Stimulated activated CD8-positive, alpha-beta memory T cell treated with anti-CD3 and anti-CD28 coated beads, Interleukin-2, amount 100 ng/mL, for 48 hours (primary cell): ENCODE data around the gene ACKR4.
"Not testable (repeated sequence)": the region's sequence is repeated elsewhere in the genome, so short reads cannot be mapped to it uniquely, and the experiment has no call there.

Source experiments
- DNase-seq, 2 donors: peaks; one replicate each; pipeline ENCODE4 v3.0.0-alpha.2; 2020; ENCODE audit warnings: low read depth in 2 of 2

The ACKR4 gene

DNA sequence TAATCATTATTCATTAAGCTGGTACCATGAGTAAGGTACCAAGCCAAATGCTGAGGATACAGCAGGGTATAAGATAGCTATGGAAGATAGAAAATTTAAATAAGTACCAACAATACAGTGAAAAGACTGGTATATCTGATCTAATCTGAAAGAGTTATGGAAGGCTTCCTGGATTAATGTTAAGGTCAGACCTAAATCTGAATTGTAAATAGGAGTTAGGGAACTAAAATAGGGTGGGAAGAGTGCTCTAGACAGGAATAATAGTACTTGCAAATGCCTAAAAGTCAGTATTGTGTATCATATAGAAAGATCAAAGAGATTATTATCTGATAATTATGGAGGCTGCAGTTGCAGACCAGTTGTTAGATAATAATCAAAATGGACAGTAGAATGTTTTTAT, 2.6 kb upstream of the ACKR4 start:
- DNase-seq = no peak

DNA sequence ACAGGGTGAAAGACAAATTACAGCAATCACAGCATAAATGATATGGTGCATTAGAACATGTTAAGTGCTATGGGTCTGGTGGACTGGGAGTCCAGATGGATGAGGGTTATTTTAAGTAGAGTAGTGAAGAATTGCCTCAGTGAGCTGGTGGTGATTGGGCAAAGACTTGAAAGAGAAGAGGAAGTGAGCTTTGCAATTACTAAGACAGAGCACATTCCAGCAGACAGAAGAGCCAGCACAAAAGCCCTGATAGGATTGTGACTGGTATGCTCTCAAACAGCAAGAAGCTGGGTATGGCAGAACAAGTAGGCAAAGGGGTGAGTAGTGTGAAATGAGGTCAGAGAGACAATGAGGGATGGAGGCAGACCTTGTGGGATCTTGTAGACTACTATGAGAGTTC, 2.1 kb upstream of the ACKR4 start:
- no peak for DNase-seq

DNA sequence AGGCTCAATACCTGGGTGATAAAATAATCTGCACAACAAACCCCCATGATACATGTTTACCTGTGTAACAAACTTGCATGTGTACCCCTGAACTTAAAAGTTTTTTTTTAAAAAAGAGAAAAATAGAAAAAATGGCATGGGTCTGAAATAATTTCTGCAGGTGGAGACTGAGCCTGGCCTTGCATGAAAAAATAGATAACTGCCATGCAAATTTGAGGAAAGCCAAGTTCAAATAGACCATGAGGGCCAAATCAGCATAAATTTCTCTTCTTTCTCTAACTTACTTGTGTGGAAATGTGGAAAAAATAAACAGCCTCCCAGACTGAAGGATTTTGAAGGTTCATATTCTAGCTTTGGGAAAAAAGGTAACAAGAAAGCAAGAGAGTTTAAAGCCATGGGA, 744 bp upstream of the ACKR4 start:
- DNase-seq = no peak

DNA sequence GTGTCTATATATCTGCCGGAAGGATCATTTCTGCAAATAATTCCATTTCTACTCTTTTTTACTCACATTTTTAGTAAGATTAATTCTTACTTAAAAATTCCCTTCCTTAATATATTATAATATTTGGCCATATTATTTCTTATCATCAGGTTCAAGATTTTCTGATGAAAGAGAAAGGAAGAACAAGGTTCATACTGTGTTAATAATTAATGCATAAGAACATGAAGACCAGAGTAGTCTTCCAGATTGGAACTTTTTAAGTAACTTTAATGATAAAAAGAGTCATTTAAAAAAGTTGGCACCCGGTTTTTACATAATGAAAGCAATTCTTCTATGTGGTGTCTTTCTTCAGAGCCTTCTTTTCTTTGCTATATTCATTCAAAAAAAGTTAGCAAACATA, 590 bp downstream of the ACKR4 start:
- DNase-seq = no peak

DNA sequence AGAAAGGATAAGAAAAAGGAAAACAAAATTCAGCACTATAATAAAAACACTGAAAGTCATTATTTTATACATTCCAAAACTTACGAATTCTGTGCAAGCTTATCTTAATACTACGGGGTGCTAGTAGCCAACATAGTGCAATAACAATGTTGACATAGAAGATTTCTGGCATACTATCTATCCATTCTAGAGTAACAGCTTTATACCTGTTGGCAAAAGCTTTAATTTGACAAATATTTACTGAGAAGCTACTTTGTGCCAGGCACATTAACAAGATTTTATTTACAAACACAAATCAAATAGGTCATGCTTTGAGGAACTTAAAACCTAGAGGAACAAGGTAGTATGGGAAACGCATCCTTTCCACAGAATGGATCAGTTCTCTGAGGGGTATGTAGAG, 1.1 kb downstream of the ACKR4 start:
- DNase-seq = no peak

DNA sequence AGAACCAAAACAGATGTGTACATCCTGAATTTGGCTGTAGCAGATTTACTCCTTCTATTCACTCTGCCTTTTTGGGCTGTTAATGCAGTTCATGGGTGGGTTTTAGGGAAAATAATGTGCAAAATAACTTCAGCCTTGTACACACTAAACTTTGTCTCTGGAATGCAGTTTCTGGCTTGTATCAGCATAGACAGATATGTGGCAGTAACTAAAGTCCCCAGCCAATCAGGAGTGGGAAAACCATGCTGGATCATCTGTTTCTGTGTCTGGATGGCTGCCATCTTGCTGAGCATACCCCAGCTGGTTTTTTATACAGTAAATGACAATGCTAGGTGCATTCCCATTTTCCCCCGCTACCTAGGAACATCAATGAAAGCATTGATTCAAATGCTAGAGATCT, 3.5 kb downstream of the ACKR4 start:
- not testable (repeated sequence) for DNase-seq

DNA sequence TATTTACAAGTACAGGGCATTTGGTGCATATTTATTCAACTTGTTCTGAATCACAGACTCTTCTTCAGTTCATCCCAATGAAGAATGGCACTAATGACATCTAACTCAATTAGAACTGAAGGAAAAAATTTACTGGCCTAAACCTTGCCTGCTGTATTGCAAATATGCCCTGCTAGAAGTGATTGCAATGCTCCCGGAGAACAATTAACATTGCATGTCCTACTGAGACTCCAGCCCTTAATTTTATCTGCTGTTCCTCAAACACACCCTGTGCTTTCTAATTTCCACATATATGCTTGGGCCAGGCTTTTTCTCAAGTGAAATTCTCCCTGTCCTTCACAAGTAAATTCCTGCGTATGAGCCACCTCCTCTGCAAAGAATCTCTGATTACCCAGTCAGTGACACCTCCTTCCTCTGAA, 8.3 kb downstream of the ACKR4 start:
- no peak for DNase-seq

DNA sequence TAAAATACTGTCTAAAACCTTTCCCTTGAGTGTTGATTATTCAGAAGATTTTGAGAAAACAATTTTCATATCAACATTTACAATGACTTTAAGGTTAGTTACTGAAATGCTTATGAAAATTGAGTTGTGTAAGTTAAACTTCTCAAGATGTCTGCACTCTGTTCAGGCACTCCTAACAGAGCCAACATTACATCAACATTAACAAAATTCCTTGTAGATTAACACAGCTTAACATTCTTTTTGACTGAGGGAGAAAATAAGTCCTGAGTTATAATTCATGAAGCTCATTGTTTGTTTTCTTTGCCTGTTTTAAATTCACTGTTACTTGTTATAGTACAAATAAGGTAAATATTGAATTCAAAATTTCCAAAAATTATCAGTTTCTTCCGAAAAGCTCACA, 9.0 kb downstream of the ACKR4 start:
- no peak for DNase-seq

DNA sequence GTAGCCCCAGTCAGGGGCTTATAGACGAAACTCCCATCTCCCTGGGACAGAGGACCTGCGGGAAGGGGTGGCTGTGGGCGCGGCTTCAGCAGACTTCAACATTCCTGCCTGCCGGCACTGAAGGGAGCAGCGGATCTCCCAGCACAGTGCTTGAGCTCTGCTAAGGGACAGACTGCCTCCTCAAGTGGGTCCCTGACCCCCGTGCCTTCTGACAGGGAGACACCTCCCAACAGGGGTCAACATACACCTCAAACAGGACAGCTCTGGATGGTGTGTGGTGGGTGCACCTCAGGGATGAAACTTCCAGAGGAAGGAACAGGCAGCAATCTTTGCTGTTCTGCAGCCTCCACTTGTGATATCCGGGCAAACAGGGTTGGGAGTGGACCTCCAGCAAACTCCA, 9.6 kb downstream of the ACKR4 start:
- DNase-seq = not testable (repeated sequence)

DNA sequence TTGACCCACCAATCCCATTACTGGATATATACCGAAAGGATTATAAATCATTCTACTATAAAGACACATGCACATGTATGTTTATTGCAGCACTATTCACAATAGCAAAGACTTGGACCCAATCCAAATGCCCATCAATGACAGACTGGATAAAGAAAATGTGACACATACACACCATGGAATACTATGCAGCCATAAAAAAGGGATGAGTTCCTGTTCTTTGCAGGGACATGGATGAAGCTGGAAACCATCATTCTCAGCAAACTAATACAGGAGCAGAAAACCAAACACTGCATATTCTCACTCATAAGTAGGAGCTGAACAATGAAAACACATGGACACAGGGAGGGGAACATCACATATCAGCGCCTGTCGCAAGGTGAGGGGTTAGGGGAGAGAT, 18.2 kb downstream of the ACKR4 start:
- not testable (repeated sequence) for DNase-seq

DNA sequence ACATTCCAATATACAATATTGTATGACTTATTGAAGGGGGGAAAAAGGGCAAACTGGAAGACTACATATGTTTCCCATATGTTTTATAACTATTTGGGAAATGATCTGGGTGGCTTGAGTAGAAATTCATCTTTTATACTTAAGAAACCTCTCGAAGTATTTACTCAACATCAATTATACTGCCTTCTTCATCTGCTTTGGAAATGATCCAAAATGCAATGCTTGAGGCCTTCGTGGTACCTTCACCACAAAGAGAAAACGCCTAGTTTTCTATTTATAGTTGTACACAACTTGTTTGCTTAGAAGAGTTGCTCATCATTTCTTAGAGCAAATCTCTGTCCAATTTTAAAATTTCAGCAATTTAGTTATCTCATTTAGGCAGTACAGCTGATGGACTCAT, 18.8 kb downstream of the ACKR4 start:
- DNase-seq = no peak

DNA sequence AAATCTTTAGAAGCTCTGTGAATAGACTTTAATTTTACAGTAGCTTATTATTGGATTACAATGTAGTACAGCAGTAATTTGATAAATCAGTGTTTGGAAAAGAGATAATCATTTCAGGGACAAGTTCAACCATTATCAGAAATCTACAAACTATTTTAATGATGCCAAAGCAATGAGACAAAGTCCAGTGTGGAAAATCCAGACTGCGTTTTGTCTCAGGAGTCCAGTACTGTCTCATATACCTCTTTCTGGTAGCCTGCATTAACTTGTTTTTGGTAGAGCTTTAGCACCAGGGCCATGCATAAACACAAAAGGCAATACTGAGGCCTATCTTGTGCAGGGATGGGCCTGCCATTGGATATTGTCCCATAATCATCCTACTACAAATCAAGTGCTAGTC, 19.7 kb downstream of the ACKR4 start:
- no peak for DNase-seq

DNA sequence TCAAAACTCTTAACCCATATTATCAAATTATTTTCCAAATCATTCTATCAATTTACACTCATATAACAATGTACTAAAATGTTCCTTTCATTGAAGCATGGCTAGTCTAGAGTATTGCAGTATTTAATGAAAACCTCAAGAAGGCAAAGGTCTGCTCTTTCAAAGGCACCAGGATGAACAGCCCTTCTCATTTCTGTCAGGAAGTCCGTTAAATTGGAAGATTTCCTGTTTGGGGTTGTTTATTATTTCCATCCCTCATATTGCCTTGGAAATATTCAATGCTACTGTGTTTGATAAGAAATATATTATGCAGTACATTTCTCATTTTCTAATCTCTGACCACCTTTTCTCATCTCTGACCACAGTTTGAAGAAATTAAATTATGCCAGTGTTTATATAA, 25.1 kb downstream of the ACKR4 start:
- DNase-seq = no peak

DNA sequence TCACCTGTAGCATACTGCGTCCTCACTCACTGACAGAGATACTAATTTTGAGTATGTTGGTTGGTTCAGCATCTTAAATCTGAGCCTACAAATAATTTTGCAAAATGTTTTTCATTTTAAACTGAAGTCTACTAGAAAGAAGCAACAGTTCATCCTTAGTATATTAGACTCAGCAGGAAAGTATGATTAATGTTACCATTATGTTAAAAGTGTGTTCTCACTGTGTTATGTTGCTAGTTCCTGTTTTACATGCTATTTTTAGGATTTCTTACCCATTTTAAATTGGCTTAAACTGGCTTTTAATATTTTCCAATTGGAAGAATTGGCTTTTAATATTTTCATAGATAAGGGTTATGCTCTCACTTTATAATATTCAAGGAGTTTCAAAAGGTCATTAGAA, 25.7 kb downstream of the ACKR4 start:
- no peak for DNase-seq

DNA sequence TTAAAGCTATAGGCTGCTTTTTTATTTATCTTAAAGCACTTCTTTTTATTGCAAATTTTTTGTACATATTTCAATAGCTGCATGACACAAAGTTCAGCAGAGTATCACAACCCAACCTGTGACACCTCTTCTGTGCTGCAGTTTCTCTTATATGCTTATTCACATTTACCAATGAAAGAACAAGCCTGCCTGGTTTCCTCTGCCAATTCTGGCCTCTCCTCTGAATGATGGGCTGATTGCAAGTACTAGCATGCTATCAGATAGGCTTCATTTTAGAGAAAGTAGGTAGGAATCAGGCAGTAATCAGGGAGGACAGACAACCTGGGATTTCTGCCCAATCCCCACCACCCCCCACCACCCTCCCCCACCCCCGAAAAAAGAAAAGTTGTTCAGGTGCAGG, 26.6 kb downstream of the ACKR4 start:
- DNase-seq = no peak

DNA sequence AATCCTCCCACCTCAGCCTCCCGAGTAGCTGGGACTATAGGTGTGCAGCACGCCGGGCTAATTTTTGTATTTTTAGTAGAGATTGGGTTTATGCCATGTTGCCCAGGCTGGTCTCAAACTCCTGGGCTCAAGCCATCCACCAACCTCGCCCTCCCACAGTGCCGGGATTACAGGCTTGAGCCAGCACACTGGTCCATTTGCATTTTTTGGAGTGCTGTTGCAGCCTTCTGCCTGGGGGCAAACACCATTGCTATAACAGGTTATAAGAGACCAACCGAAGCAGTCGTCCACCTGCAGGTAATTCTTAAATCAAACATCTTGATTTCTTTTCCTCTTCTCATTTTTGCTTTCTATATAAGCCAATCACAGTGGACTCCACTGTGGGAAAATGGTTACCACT, 27.7 kb downstream of the ACKR4 start:
- no peak for DNase-seq

DNA sequence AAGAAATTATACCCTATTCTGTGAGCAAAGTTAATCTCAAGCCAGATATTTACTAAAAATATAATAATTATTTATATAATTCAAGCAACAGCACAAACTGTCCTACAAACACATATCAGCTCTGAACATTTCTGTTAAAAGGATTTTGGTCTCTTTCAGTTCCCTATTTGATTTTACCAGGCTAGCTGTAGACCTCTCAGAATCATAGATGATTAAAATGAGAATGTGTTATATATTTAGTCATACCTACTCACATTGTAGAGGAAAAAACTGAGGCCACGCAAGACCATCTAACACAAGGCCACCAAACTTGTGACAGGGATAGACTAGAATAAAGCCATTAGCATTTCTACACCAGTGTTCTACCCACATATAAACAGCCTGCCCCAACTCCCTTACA, 28.5 kb downstream of the ACKR4 start:
- no peak for DNase-seq

DNA sequence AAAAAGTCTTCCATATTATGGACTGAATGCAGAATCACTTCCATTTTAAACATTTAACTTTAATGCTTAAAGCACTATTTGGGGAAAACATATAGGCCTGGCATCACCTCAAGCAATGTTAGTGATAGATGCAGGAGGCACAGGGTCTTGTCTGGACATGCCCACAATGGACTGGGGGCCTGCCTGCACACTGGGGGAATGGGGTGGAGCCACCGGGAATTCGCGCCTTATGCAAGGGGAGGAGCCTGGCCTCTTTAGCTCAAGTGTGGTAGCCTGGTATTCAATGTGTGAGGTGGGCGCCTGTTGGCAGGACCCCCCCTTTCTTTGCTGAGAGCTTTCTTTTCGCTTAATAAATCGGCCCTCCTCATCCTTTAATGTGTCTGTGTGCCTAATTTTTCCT, 29.9 kb downstream of the ACKR4 start:
- DNase-seq = no peak

DNA sequence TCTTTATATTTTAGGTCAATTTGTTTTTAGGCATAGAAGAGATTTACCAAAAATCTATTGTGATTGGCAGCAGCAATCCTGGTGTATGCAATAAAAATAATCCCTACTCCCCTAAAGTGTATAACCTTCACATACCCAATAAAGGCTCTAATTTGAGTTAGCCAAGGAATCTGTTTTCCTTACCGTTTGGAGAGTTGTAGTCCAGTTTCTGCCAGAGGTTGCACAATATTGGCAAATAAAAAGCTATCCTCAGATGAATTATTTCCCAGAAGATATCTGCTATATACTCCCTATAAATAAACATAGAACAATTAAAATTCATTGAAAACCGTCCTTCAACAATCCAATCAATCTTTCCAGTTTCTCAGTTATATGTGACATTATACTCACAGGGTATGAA, 31.1 kb downstream of the ACKR4 start:
- no peak for DNase-seq

DNA sequence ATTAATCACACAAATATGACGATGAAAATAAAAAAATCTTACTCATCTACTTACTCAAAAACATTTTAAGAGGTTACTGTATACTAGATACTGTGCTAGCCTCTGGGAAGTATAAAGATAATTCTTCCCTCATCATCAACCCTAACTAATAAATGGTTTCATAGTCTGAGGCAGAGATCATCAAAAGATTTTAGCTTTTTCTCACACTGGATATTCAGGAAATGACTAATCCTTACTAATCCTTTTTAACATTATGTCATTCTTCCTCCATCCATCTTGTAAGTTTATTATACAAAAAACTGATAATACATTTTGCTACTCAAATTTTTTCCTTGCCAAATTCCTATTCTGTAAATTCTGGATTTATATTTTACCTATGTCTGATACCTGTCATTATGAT, 32.9 kb downstream of the ACKR4 start:
- DNase-seq = no peak

DNA sequence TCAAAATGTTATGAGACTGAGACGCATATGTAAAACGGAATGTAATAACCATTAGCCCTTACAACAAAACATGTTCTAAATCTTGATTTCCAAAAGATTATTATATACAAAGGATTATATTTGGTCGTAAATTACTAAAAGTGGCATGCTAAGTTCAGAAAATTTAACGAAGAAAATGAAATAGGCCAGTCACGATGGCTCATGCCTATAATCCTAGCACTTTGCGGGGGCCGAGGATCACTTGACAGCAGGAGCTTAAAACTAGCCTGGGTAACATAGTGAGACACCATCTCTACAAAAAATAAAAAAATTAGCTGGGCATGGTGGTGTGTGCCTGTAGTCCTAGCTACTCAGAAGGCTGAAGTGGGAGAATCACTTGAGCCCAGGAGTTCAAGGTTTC, 33.5 kb downstream of the ACKR4 start:
- no peak for DNase-seq

DNA sequence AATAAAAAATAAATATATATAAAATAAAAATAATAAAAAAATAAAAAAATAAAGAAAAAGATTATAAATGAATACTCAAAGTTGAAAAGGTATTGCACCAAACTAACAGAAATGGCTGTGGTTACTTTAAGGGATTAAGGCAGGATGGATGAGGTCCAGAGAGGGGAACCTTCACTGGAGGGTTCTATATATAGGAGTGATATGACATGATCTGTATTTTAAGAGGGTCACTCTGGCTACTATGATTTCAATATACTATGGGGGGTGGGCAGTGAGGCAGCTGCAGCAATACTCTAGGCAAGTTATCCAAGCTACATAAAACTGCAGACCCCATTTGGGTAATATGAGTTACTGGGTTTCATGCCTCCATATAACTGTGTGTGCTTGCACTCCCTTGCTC, 38.0 kb downstream of the ACKR4 start:
- DNase-seq = no peak

DNA sequence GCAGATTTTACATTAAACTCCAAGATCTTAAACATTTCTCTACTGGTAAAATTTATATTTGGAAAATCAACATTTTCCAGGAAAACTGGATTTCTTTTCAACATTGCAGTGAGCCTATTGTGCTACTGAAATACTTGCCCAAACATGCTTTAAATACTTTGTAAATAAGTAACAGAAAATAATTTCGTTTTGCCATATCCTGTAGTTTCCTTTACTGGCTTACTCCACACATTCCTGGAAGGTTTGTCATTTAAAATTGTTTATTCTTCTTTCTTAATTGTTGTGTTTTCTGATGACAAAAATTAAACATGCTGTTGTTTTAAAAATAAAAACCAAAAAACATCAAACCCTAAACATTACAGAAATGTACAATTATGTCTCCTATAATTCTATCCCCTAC, 40.5 kb downstream of the ACKR4 start:
- DNase-seq = no peak

DNA sequence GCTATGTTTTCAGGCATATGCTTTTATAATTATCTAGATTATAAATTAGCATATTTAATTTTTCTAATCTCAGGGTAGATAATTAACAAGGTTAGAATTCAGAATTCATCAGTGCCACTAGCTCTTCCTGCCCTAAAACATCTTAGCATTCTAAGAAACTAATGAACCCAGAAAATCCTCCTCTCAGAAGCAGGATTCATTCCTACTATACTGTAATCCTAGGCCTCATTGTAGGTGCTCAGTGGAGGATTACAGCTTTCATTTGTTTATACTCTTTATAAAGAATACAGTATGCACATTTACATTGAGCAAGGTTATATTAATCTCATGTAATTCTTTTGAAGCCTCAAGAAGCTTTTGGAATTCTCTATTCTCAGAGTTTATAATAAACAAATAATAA, 41.6 kb downstream of the ACKR4 start:
- no peak for DNase-seq

DNA sequence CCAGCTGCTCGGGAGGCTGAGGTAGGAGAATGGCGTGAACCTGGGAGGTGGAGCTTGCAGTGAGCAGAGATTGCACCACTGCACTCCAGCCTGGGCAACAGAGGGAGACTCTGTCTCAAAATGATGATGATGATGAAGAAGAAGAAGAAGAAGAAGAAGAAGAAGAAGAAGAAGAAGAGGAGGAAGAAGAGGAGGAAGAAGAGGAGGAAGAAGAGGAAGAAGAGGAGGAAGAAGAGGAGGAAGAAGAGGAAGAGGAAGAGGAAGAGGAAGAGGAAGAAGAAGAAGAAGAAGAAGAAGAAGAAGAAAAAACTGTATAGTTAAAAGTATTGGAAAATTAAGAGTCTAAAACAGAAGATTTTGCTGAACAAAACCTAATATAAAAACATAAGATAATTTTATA, 44.4 kb downstream of the ACKR4 start:
- not testable (repeated sequence) for DNase-seq
